Measurements from ENCODE around the gene TMEM204. TPM values are rescaled to one million over a fixed set of nuclear protein-coding genes. Genes with fewer than 3 reads are reported as not detected.

TMEM204 gene
- total RNA-seq, 1 experiment from 2014 or later = 1.2 TPM

- no peak for DNase-seq
- no peak overlapping the region for H3K4me3 ChIP-seq
- H3K4me1 ChIP-seq = peaks cover 13% of the 10 kb centered on the region; the same call in 1 of the 2 replicates
- H3K27ac ChIP-seq = no peak overlapping the region
- H3K27me3 ChIP-seq = peaks cover 7% of the 10 kb centered on the region; the same call in 1 of the 2 replicates
- no peaks in the 10 kb centered on the region for H3K9me3 ChIP-seq (replicated peaks)
- no peaks in the 10 kb centered on the region for H3K36me3 ChIP-seq
Observed at GRCh38 chr16:1535391-1536291, 2.2 kb downstream of the TMEM204 start.

GRCh38 chr16:1536601-1537000, 3.1 kb downstream of the TMEM204 start:
- peaks cover 23% of the 10 kb centered on the region for H3K4me1 ChIP-seq
- H3K27me3 ChIP-seq = no peaks in the 10 kb centered on the region
- H3K36me3 ChIP-seq = no peaks in the 10 kb centered on the region
- H3K4me3 ChIP-seq = no peak overlapping the region
- no peak for DNase-seq
- no peaks in the 10 kb centered on the region for H3K9me3 ChIP-seq (replicated peaks)
- no peak overlapping the region for H3K27ac ChIP-seq

- DNase-seq = no peak
- Histone ChIP-seq H3K27ac (no peak overlapping the region), H3K36me3 (no peaks in the 10 kb centered on the region), H3K27me3 (no peaks in the 10 kb centered on the region), H3K9me3 (replicated peaks) (no peaks in the 10 kb centered on the region), H3K4me3 (no peak overlapping the region), H3K4me1 (peaks cover 29% of the 10 kb centered on the region)
Observed at GRCh38 chr16:1537138-1537577, 3.7 kb downstream of the TMEM204 start.

GRCh38 chr16:1537763-1538289, 4.4 kb downstream of the TMEM204 start:
- Histone ChIP-seq H3K36me3 (no peaks in the 10 kb centered on the region), H3K4me3 (no peak overlapping the region), H3K4me1 (peaks cover 34% of the 10 kb centered on the region), H3K9me3 (replicated peaks) (no peaks in the 10 kb centered on the region), H3K27ac (no peak overlapping the region), H3K27me3 (no peaks in the 10 kb centered on the region)
- no peak for DNase-seq

GRCh38 chr16:1538804-1539520, 5.5 kb downstream of the TMEM204 start:
- DNase-seq = no peak
- no peak overlapping the region for H3K27ac ChIP-seq
- peaks cover 23% of the 10 kb centered on the region for H3K4me1 ChIP-seq

GRCh38 chr16:1539720-1540555, 6.5 kb downstream of the TMEM204 start:
- DNase-seq = no peak
- Histone ChIP-seq H3K36me3 (no peaks in the 10 kb centered on the region), H3K4me1 (peaks cover 23% of the 10 kb centered on the region)

More at GRCh38 chr16:1538804-1539520, 5.5 kb downstream of the TMEM204 start:
- no peak overlapping the region for H3K4me3 ChIP-seq
- no peaks in the 10 kb centered on the region for H3K9me3 ChIP-seq (replicated peaks)
- no peaks in the 10 kb centered on the region for H3K27me3 ChIP-seq
- no peaks in the 10 kb centered on the region for H3K36me3 ChIP-seq

GRCh38 chr16:1540556-1540855, 7.0 kb downstream of the TMEM204 start:
- Histone ChIP-seq H3K27ac (no peak overlapping the region), H3K9me3 (replicated peaks) (no peaks in the 10 kb centered on the region), H3K27me3 (no peaks in the 10 kb centered on the region), H3K36me3 (no peaks in the 10 kb centered on the region), H3K4me1 (peaks cover 23% of the 10 kb centered on the region), H3K4me3 (no peak overlapping the region)
- no peak for DNase-seq

More at GRCh38 chr16:1539720-1540555, 6.5 kb downstream of the TMEM204 start:
- H3K27ac ChIP-seq = no peak overlapping the region
- H3K27me3 ChIP-seq = no peaks in the 10 kb centered on the region
- H3K4me3 ChIP-seq = no peak overlapping the region
- no peaks in the 10 kb centered on the region for H3K9me3 ChIP-seq (replicated peaks)

- Histone ChIP-seq H3K4me3 (no peak overlapping the region; the same call in 1 of the 2 replicates), H3K27ac (peak overlapping the region; percentile 46), H3K9me3 (replicated peaks) (no peaks in the 10 kb centered on the region), H3K4me1 (peaks cover 23% of the 10 kb centered on the region), H3K36me3 (no peaks in the 10 kb centered on the region), H3K27me3 (no peaks in the 10 kb centered on the region)
- peak; percentile 60 to 61 for DNase-seq
Observed at GRCh38 chr16:1541293-1542165, 8.1 kb downstream of the TMEM204 start.

- DNase-seq = peak; percentile 82 to 86
- H3K36me3 ChIP-seq = no peaks in the 10 kb centered on the region
- H3K27me3 ChIP-seq = no peaks in the 10 kb centered on the region
- H3K27ac ChIP-seq = peak overlapping the region; percentile 46
- H3K4me1 ChIP-seq = peaks cover 23% of the 10 kb centered on the region
- no peaks in the 10 kb centered on the region for H3K9me3 ChIP-seq (replicated peaks)
- H3K4me3 ChIP-seq = no peak overlapping the region
Observed at GRCh38 chr16:1542166-1542500, 8.7 kb downstream of the TMEM204 start.

- Histone ChIP-seq H3K36me3 (no peaks in the 10 kb centered on the region), H3K4me1 (peaks cover 23% of the 10 kb centered on the region), H3K4me3 (no peak overlapping the region), H3K9me3 (replicated peaks) (no peaks in the 10 kb centered on the region), H3K27ac (peak overlapping the region; percentile 46), H3K27me3 (no peaks in the 10 kb centered on the region)
- no peak for DNase-seq
Observed at GRCh38 chr16:1542533-1542932, 9.1 kb downstream of the TMEM204 start.

- no peak overlapping the region for H3K4me3 ChIP-seq
- peak; percentile 35 to 49 for DNase-seq
- peaks cover 23% of the 10 kb centered on the region for H3K4me1 ChIP-seq
- no peak overlapping the region for H3K27ac ChIP-seq
- H3K27me3 ChIP-seq = no peaks in the 10 kb centered on the region
- H3K36me3 ChIP-seq = no peaks in the 10 kb centered on the region
- no peaks in the 10 kb centered on the region for H3K9me3 ChIP-seq (replicated peaks)
Observed at GRCh38 chr16:1543085-1543896, 9.8 kb downstream of the TMEM204 start.

GRCh38 chr16:1545044-1546040, 11.9 kb downstream of the TMEM204 start:
- Histone ChIP-seq H3K9me3 (replicated peaks) (no peaks in the 10 kb centered on the region), H3K4me1 (peaks cover 23% of the 10 kb centered on the region), H3K27ac (no peak overlapping the region), H3K27me3 (no peaks in the 10 kb centered on the region), H3K4me3 (no peak overlapping the region), H3K36me3 (no peaks in the 10 kb centered on the region)
- no peak for DNase-seq

Measured in SJCRH30 (cell line).